ENCODE results near the gene NAV2. TPM values are rescaled to one million over a fixed set of nuclear protein-coding genes. Genes with fewer than 3 reads are reported as not detected.

The NAV2 gene
- total RNA-seq, 1 experiment from 2014 or later: 46.3 TPM

DNA sequence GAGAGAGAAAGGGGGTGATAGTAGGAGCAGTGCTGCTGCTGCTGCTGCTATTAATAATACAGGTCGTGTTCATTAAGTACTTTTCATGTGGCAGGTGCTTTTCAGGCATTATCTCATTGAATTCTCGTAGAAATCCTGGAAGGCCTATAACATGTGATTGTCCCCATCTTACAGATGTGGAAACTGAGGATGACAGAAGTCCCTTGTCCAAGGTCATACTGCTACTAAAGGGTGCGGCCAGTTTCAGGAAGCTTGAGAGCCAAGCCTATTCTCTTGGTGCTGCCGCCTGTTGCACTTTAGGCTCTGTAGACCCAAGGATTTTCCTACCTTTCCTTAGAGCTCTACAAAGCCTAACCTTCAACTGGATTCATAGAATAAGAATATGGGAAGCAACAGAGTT, 254.3 kb downstream of the NAV2 start:
- no peak overlapping the region for H3K4ac ChIP-seq (ENCODE audit: low read depth, low read length)
- H2BK5ac ChIP-seq (ENCODE audit: insufficient read length, low read length): no peak overlapping the region
- no peaks in the 10 kb centered on the region for H3K79me2 ChIP-seq (ENCODE audit: insufficient read depth, low read length)
- no peak overlapping the region for H3K23ac ChIP-seq (ENCODE audit: insufficient read length, low read depth, low read length)
- no peak overlapping the region for H2BK120ac ChIP-seq (ENCODE audit: low read depth, low read length, poor library complexity, severe bottlenecking)
- no peaks in the 10 kb centered on the region for H3K4me1 ChIP-seq (ENCODE audit: insufficient read depth, low read length)
- Mint-ChIP-seq H3K4me3 (no peak overlapping the region), H3K27ac (no peak overlapping the region), H3K36me3 (ENCODE audit: insufficient read depth in 1 of 3, low read depth in 3 of 3) (peaks cover 8 to 26% (median 15%) of the 10 kb centered on the region in 3 experiments; a peak in 6 of 7 replicates), H3K4me1 (no peaks in the 10 kb centered on the region), H3K9me3 (no peaks in the 10 kb centered on the region), H3K27me3 (ENCODE audit: low read depth) (no peaks in the 10 kb centered on the region)
- no peak for DNase-seq
- no peak overlapping the region for H3K9ac ChIP-seq (ENCODE audit: extremely low read depth, insufficient read length, low read length)
- no peak overlapping the region for H2BK20ac ChIP-seq (ENCODE audit: low read depth, low read length, poor library complexity, severe bottlenecking)
- H3K14ac ChIP-seq (ENCODE audit: insufficient read depth, low read length): no peak overlapping the region
- H4K20me1 ChIP-seq (ENCODE audit: control insufficient read depth, insufficient read depth, insufficient read length): no peaks in the 10 kb centered on the region
- no peak overlapping the region for H2AK5ac ChIP-seq (ENCODE audit: insufficient read length, low read length)
- no peak overlapping the region for H2BK15ac ChIP-seq (ENCODE audit: low read depth, low read length)
- WGBS (ENCODE audit: extremely low coverage, insufficient read length, low lambda C conversion rate): no CpG with 5 or more reads among the region's 4 CpGs
- no peak overlapping the region for H3K56ac ChIP-seq (ENCODE audit: insufficient read length, low read depth, low read length)
- H3K79me1 ChIP-seq (ENCODE audit: insufficient read depth, low read depth, low read length, poor library complexity, severe bottlenecking): no peaks in the 10 kb centered on the region
- H4K5ac ChIP-seq (ENCODE audit: insufficient read length, low read depth, low read length): no peak overlapping the region
- TF ChIP-seq, protein P1, sequence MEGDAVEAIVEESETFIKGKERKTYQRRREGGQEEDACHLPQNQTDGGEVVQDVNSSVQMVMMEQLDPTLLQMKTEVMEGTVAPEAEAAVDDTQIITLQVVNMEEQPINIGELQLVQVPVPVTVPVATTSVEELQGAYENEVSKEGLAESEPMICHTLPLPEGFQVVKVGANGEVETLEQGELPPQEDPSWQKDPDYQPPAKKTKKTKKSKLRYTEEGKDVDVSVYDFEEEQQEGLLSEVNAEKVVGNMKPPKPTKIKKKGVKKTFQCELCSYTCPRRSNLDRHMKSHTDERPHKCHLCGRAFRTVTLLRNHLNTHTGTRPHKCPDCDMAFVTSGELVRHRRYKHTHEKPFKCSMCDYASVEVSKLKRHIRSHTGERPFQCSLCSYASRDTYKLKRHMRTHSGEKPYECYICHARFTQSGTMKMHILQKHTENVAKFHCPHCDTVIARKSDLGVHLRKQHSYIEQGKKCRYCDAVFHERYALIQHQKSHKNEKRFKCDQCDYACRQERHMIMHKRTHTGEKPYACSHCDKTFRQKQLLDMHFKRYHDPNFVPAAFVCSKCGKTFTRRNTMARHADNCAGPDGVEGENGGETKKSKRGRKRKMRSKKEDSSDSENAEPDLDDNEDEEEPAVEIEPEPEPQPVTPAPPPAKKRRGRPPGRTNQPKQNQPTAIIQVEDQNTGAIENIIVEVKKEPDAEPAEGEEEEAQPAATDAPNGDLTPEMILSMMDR (conservative IDR thresholded peaks at IDR 0.05): no peak
- no peaks in the 10 kb centered on the region for H3K9me3 ChIP-seq (ENCODE audit: control insufficient read depth, low read depth, low read length)
- no peak overlapping the region for H3K4me2 ChIP-seq (ENCODE audit: insufficient read depth, insufficient read length, low read length)
- no peak overlapping the region for H2BK12ac ChIP-seq (ENCODE audit: insufficient read length, low read depth, low read length)
- no peak overlapping the region for H4K91ac ChIP-seq (ENCODE audit: insufficient read length, low read depth, low read length)
- no peak overlapping the region for H3K27ac ChIP-seq (ENCODE audit: insufficient read length, low read depth, low read length)
- no peak overlapping the region for H4K8ac ChIP-seq (replicated peaks; ENCODE audit: insufficient read length, low read depth, low read length)
- H3K18ac ChIP-seq (ENCODE audit: insufficient read length, low read depth, low read length): no peak overlapping the region
- no peak overlapping the region for H2AFZ ChIP-seq (ENCODE audit: low read length)
- H3K23me2 ChIP-seq (ENCODE audit: insufficient read length, low read depth, low read length, poor library complexity, severe bottlenecking): no peaks in the 10 kb centered on the region
- no peak overlapping the region for H3T11ph ChIP-seq (ENCODE audit: low read length)
- no peaks in the 10 kb centered on the region for H3K27me3 ChIP-seq (ENCODE audit: insufficient read depth, low read length)
